Measurements from ENCODE around the gene ADM2. TPM values are rescaled to one million over a fixed set of nuclear protein-coding genes. Genes with fewer than 3 reads are reported as not detected.

ADM2 gene
- total RNA-seq, 1 experiment from 2014 or later: 11.9 TPM

DNA sequence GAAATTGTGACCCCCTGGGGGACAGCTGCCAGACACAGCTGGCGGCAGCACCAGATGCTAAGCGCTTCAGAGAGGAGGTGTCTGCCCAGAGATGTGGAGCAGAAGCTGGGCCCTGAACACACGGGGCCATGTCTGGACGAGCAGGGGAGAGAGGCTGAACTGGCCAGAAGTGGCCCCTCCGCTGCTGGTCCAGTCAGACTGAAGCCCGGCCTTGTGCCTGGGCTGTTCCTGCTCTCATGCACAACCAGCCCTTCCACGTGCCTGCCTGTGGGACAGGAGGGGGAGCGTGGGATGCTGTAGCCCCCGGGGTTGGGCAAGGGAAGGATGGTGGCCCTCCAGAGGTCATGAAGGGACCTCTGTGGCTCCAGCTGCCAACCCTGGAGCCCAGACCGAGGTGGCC lies 1.8 kb downstream of the ADM2 start:
- Histone ChIP-seq H2BK120ac (ENCODE audit: low read depth, low read length, poor library complexity, severe bottlenecking) (no peak overlapping the region), H2BK12ac (ENCODE audit: insufficient read length, low read depth, low read length) (no peak overlapping the region), H4K91ac (ENCODE audit: insufficient read length, low read depth, low read length) (no peak overlapping the region), H3K79me1 (ENCODE audit: insufficient read depth, low read depth, low read length, poor library complexity, severe bottlenecking) (no peaks in the 10 kb centered on the region), H3K56ac (ENCODE audit: insufficient read length, low read depth, low read length) (no peak overlapping the region), H3K4ac (ENCODE audit: low read depth, low read length) (no peak overlapping the region), H3K79me2 (ENCODE audit: insufficient read depth, low read length) (no peaks in the 10 kb centered on the region), H4K8ac (replicated peaks; ENCODE audit: insufficient read length, low read depth, low read length) (no peak overlapping the region), H3K9ac (ENCODE audit: extremely low read depth, insufficient read length, low read length) (no peak overlapping the region), H3K27ac (ENCODE audit: insufficient read length, low read depth, low read length) (no peak overlapping the region), H4K20me1 (ENCODE audit: control insufficient read depth, insufficient read depth, insufficient read length) (no peaks in the 10 kb centered on the region), H2AK5ac (ENCODE audit: insufficient read length, low read length) (no peak overlapping the region), H2BK20ac (ENCODE audit: low read depth, low read length, poor library complexity, severe bottlenecking) (no peak overlapping the region), H3K4me1 (ENCODE audit: insufficient read depth, low read length) (no peaks in the 10 kb centered on the region), H4K5ac (ENCODE audit: insufficient read length, low read depth, low read length) (no peak overlapping the region), H3K9me3 (ENCODE audit: control insufficient read depth, low read depth, low read length) (no peaks in the 10 kb centered on the region), H2AFZ (ENCODE audit: low read length) (no peak overlapping the region), H3K18ac (ENCODE audit: insufficient read length, low read depth, low read length) (no peak overlapping the region), H2BK15ac (ENCODE audit: low read depth, low read length) (no peak overlapping the region), H3K23me2 (ENCODE audit: insufficient read length, low read depth, low read length, poor library complexity, severe bottlenecking) (peaks cover 7% of the 10 kb centered on the region), H3K4me2 (ENCODE audit: insufficient read depth, insufficient read length, low read length) (no peak overlapping the region), H3K23ac (ENCODE audit: insufficient read length, low read depth, low read length) (no peak overlapping the region), H3K27me3 (ENCODE audit: insufficient read depth, low read length) (peaks cover 9% of the 10 kb centered on the region; the same call in 1 of the 2 replicates), H2BK5ac (ENCODE audit: insufficient read length, low read length) (no peak overlapping the region), H3T11ph (ENCODE audit: low read length) (no peak overlapping the region), H3K14ac (ENCODE audit: insufficient read depth, low read length) (no peak overlapping the region; the same call in 1 of the 2 replicates)
- peaks cover 31% of the 10 kb centered on the region for H3K27me3 Mint-ChIP-seq (ENCODE audit: low read depth)
- DNase-seq: no peak
- no peak for TF ChIP-seq CTCF (conservative IDR thresholded peaks at IDR 0.05)
- no peaks in the 10 kb centered on the region for H3K9me3 Mint-ChIP-seq
- H3K27ac Mint-ChIP-seq: no peak overlapping the region
- H3K4me1 Mint-ChIP-seq: peaks cover 3 to 9% of the 10 kb centered on the region in 2 experiments; a peak in 3 of 4 replicates
- H3K4me3 Mint-ChIP-seq: no peak overlapping the region; a peak in 1 of 5 replicates
- WGBS (ENCODE audit: extremely low coverage, insufficient read length, low lambda C conversion rate): no CpG with 5 or more reads among the region's 10 CpGs
- H3K36me3 Mint-ChIP-seq (ENCODE audit: insufficient read depth in 1 of 3, low read depth in 3 of 3): peaks cover 0 to 2% (median 0%) of the 10 kb centered on the region in 3 experiments; a peak in 1 of 7 replicates
